ENCODE results near the gene ACVR1.

Gene ACVR1

DNA sequence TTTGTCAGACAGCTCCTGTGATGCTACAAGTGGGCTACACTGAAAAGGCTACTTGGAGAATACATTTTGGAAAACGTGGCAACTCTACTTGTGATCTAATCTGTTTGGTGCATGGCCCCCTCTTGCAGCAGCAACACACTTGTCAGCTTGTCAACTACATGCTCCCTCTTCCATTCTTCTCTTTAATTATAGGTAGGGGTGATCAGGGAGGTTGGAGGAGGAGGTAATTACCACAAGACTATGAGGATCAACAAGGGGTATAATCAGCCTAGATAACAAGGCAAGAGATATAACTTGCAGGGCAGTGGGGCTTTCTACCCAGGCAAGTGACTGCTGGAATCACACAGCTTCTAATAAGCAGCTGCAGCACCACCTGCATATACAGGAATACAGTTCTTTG, 104.9 kb downstream of the ACVR1 start:
- TF ChIP-seq, protein P1, sequence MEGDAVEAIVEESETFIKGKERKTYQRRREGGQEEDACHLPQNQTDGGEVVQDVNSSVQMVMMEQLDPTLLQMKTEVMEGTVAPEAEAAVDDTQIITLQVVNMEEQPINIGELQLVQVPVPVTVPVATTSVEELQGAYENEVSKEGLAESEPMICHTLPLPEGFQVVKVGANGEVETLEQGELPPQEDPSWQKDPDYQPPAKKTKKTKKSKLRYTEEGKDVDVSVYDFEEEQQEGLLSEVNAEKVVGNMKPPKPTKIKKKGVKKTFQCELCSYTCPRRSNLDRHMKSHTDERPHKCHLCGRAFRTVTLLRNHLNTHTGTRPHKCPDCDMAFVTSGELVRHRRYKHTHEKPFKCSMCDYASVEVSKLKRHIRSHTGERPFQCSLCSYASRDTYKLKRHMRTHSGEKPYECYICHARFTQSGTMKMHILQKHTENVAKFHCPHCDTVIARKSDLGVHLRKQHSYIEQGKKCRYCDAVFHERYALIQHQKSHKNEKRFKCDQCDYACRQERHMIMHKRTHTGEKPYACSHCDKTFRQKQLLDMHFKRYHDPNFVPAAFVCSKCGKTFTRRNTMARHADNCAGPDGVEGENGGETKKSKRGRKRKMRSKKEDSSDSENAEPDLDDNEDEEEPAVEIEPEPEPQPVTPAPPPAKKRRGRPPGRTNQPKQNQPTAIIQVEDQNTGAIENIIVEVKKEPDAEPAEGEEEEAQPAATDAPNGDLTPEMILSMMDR (IDR thresholded peaks at IDR 0.05; ENCODE audit: low read depth, low read length) = no peak

DNA sequence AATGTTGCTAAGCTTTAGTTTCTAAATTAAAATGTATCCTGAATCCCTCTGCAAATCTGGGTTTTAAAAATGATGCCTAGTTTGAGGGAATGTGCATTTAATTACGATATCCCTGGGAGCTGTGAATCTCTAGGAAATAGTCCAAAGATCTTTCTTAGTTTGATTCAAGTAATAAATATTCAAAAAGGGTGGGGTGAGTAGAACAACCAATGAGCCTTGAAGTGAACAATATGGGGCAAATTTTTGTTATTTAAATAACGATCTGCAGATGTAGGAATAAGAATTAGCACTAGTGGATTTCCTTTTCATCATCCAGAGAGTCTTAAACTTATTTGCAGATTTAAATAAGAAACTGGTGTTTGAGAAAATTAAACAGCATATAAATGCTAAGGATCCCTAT, 106.3 kb downstream of the ACVR1 start:
- TF ChIP-seq, protein P1 (IDR thresholded peaks at IDR 0.05; ENCODE audit: low read depth, low read length) = no peak
- no peak overlapping the region for H3K4me3 ChIP-seq (replicated peaks in 1 of 2; ENCODE audit: low read depth in 2 of 2, low read length in 2 of 2)
- DNase-seq (ENCODE audit: low read depth in 2 of 2) = no peak

More for the DNA sequence above, 104.9 kb downstream of the ACVR1 start:
- H3K4me3 ChIP-seq (replicated peaks in 1 of 2; ENCODE audit: low read depth in 2 of 2, low read length in 2 of 2) = no peak overlapping the region
- DNase-seq (ENCODE audit: low read depth in 2 of 2) = no peak

DNA sequence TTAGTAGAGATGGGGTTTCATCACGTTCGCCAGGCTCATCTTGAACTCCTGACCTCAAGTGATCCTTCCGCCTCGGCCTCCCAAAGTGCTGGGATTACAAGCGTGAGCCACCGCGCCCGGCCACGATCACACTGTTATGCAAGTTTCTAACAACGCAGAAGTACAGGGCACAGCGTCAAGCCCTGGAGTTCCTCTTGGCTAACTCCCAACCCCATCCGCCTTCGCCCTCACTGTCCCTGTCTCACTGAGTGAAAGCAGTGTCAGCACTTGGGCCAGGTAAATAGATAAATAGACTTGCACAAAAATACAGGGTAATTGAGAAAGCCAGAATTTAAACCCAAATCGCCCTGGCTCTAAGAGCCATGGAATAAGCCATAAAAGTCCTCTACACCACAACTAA, 111.7 kb downstream of the ACVR1 start:
- DNase-seq (ENCODE audit: low read depth in 2 of 2) = no peak
- TF ChIP-seq, protein P1 (IDR thresholded peaks at IDR 0.05; ENCODE audit: low read depth, low read length) = no peak
- H3K4me3 ChIP-seq (replicated peaks in 1 of 2; ENCODE audit: low read depth in 2 of 2, low read length in 2 of 2) = no peak overlapping the region

DNA sequence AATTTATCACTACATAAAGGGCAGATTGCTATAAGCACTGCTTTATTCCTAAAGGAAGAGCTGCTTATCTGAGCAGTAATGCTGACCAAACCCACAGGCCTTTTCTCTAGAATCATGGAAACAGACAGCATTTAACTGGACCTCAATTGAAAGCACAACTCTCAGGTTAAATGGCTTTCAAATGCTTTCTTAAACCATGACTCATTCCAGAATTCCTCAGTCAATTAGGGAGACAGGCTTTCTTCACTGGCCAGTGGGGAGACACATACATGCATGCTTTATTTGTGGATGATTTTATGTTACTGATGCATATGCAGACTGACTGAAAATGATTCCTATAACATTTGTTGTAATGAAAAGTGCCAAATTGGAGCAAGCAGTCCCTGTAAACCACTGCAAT, 114.6 kb downstream of the ACVR1 start:
- TF ChIP-seq, protein P1 (IDR thresholded peaks at IDR 0.05; ENCODE audit: low read depth, low read length) = no peak
- peak in 1 of 2 donors; percentile 25 for DNase-seq (ENCODE audit: low read depth in 2 of 2)
- no peak overlapping the region for H3K4me3 ChIP-seq (replicated peaks in 1 of 2; ENCODE audit: low read depth in 2 of 2, low read length in 2 of 2)

DNA sequence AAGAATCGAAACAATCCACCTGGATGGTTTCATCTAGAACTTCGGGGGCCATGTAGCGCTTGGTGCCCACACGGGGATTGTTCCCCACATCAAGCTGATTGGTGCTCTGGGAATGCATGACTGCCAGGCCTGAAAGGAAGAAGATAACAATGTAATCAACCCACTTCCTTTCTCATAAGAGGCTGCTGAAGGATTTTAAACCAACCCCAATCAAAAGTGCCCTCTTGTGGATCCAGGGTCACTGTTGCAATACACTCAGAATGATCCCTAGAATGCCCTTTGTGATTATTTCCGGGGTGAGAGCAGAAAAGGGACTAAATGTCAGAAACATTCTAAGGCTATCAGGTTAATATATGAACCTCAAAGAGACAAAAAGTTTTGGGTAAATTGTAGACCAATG, 115.2 kb downstream of the ACVR1 start:
- DNase-seq (ENCODE audit: low read depth in 2 of 2) = no peak
- no peak overlapping the region for H3K4me3 ChIP-seq (replicated peaks in 1 of 2; ENCODE audit: low read depth in 2 of 2, low read length in 2 of 2)
- TF ChIP-seq, protein P1 (IDR thresholded peaks at IDR 0.05; ENCODE audit: low read depth, low read length) = no peak

DNA sequence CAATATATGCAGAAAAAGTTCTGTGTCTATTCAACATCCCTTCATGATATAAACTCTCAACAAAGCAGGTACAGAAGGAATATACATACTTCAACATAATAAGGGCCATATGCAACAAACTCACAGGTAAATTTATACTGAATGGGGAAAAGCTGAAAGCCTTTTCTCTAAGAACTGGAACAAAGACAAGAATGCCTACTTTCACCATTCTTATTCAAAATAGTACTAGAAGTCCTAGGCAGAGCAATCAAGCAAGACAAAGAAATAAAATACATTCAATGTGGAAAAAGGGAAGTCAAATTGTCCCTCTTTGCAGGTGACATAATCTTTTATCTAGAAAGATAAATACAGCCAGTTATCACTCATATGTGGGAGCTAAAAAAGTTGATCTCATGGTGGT, 116.3 kb downstream of the ACVR1 start:
- TF ChIP-seq, protein P1 (IDR thresholded peaks at IDR 0.05; ENCODE audit: low read depth, low read length) = no peak
- DNase-seq (ENCODE audit: low read depth in 2 of 2) = no peak
- no peak overlapping the region for H3K4me3 ChIP-seq (replicated peaks in 1 of 2; ENCODE audit: low read depth in 2 of 2, low read length in 2 of 2)

DNA sequence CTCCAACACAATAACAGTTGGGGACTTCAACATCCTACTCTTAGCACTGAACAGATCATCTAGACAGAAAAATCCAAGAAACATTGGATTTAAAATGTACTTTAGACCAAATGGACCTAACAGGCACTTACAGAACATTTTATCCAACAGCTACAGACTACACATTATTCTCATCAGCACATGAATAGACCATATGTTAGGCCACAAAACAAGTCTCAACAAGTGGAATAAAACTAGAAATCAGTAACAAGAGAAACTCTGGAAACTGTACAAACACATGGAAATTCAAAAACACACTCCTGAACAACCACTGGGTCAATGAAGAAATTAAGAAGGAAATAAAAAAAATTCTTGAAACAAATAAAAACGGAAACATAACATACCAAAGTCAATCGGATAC, 117.5 kb downstream of the ACVR1 start:
- H3K4me3 ChIP-seq (replicated peaks in 1 of 2; ENCODE audit: low read depth in 2 of 2, low read length in 2 of 2) = no peak overlapping the region
- no peak for DNase-seq (ENCODE audit: low read depth in 2 of 2)
- TF ChIP-seq, protein P1 (IDR thresholded peaks at IDR 0.05; ENCODE audit: low read depth, low read length) = no peak
